Esophagus muscularis mucosa (tissue), 2 donors: Measurements from ENCODE around the gene WDR13.

Source experiments
- POLR2A ChIP-seq: fragments of 450-650 bp; IDR thresholded peaks from one replicate; pipeline ENCODE4 v1.6.1; 2017; ENCODE audit warnings: antibody characterized with exemption, moderate library complexity, mild to moderate bottlenecking, low read depth
- POLR2AphosphoS5 ChIP-seq, 2 donors: sonication (generic); formaldehyde crosslinking; IDR thresholded peaks; one replicate each; pipeline ENCODE4 v1.6.1; 2017; ENCODE audit warnings: antibody characterized with exemption in 2 of 2

GRCh38 chrX:48558271-48558670 is 39.0 kb upstream of the WDR13 start:
- no peak for TF ChIP-seq POLR2A
- no peak for TF ChIP-seq POLR2AphosphoS5 (IDR thresholded peaks at IDR 0.05)
